HepG2 (cell line): ENCODE results near the gene PLEKHG5. TPM values are rescaled to one million over a fixed set of nuclear protein-coding genes. Genes with fewer than 3 reads are reported as not detected.

ENCODE experiments used
- ATAC-seq: fragments of 200-7000 bp; cut with Tn5 transposase; 3 replicates; pipeline ENCODE4 v1.9.1; 2020; ENCODE audit warnings: mild to moderate bottlenecking, moderate library complexity
- BruUV-seq: library from RNA; stranded (reverse); fragments of 400-500 nt; replicated peaks from 2 replicates; lab custom pipeline; 2021; lab: Mats Ljungman, UMichigan
- CTCF ChIA-PET: fragments of 300-600 bp; formaldehyde crosslinking; extraction: SDS; loops from one replicate; lab custom pipeline; 2021; ENCODE audit warnings: low total read pairs, inconsistent platforms, low intra/inter-chr PET ratio; lab: Yijun Ruan, JAX
- POLR2A ChIA-PET: fragments of 350-600 bp; sonication (Branson Sonifier 250); formaldehyde crosslinking; loops from one replicate; lab custom pipeline; 2020; ENCODE audit warnings: antibody characterized with exemption, inconsistent platforms; lab: Yijun Ruan, JAX
- DNase-seq: peaks from one replicate; pipeline ENCODE4 v3.0.0-alpha.2; 2015; ENCODE audit warnings: low spot score
- FAIRE-seq: peaks from 3 replicates; lab custom pipeline; 2011; peaks lifted over from hg19 to GRCh38; lab: Jason Lieb, UNC
- H2AFZ ChIP-seq: one replicate; pipeline ENCODE4 v1.6.1; 2011; ENCODE audit warnings: low read length, inconsistent platforms
- H3K27ac ChIP-seq: fragments of 300-600 bp; 3 replicates; pipeline ENCODE4 v1.8.0; 2011; ENCODE audit warnings: mixed run types, mild to moderate bottlenecking, mixed read lengths, low read length, inconsistent platforms; ENCODE audit not compliant: insufficient read depth; ENCODE audit errors: extremely low read length
- H3K27me3 ChIP-seq, 2 experiments: fragments of 200-600 bp in 1 of 2; 2 replicates in 1 of 2; 3 replicates in 1 of 2; pipeline versions ENCODE4 v1.6.0 to v1.8.0; 2011; ENCODE audit warnings: low read length in 2 of 2, mild to moderate bottlenecking in 2 of 2, moderate library complexity in 2 of 2, inconsistent platforms in 1 of 2; ENCODE audit not compliant: insufficient read depth in 2 of 2, control insufficient read depth in 1 of 2
- H3K36me3 ChIP-seq, 2 experiments: fragments of 200-600 bp in 1 of 2; replicated peaks in 1 of 2; 2 replicates in 1 of 2; 3 replicates in 1 of 2; pipeline versions ENCODE4 v1.5.1 to v1.8.0; 2011; ENCODE audit warnings: low read length in 2 of 2, inconsistent platforms in 1 of 2; ENCODE audit not compliant: insufficient read depth in 2 of 2, control insufficient read depth in 1 of 2
- H3K4me1 ChIP-seq: 2 replicates; pipeline ENCODE4 v1.5.1; 2012; ENCODE audit warnings: low read length, inconsistent platforms; ENCODE audit not compliant: insufficient read depth
- H3K4me2 ChIP-seq: 2 replicates; pipeline ENCODE4 v1.6.0; 2011; ENCODE audit warnings: low read depth, low read length, inconsistent platforms
- H3K4me3 ChIP-seq, 3 experiments: fragments of 200-600 bp in 1 of 3; sonication (generic), shearing (Covaris generic) in 1 of 3; replicated peaks in 1 of 3; 2 replicates each; pipeline ENCODE4 v1.5.1; 2011 to 2016; ENCODE audit warnings: low read length in 3 of 3, inconsistent platforms in 2 of 3, low read depth in 2 of 3, mild to moderate bottlenecking in 2 of 3, control low read depth in 1 of 3, mixed read lengths in 1 of 3; ENCODE audit not compliant: insufficient read depth in 1 of 3
- H3K79me2 ChIP-seq: one replicate; pipeline ENCODE4 v1.6.1; 2011; ENCODE audit warnings: low read length, inconsistent platforms; ENCODE audit not compliant: insufficient read depth
- H3K9ac ChIP-seq: 2 replicates; pipeline ENCODE4 v1.6.0; 2011; ENCODE audit warnings: mild to moderate bottlenecking, low read depth, low read length, inconsistent platforms; ENCODE audit not compliant: insufficient read depth
- H3K9me3 ChIP-seq: 2 replicates; pipeline ENCODE4 v1.5.1; 2012; ENCODE audit warnings: mild to moderate bottlenecking, low read length
- H4K20me1 ChIP-seq: 2 replicates; pipeline ENCODE4 v1.6.0; 2011; ENCODE audit warnings: inconsistent platforms, mild to moderate bottlenecking, low read length, moderate library complexity; ENCODE audit not compliant: insufficient read depth
- ARHGAP35 ChIP-seq: sonication (generic); formaldehyde crosslinking; IDR thresholded peaks from 2 replicates; pipeline ENCODE4 v1.9.0; 2022; ENCODE audit warnings: mild to moderate bottlenecking, inconsistent platforms, moderate library complexity, missing genetic modification reagents, borderline replicate concordance
- HHEX ChIP-seq: IDR thresholded peaks from 2 replicates; pipeline ENCODE4 v1.6.1; 2016; ENCODE audit warnings: control low read depth
- HNRNPK ChIP-seq: fragments of 200-400 bp; formaldehyde crosslinking; IDR thresholded peaks from 2 replicates; pipeline ENCODE4 v1.6.1; 2018; ENCODE audit warnings: low read length, low read depth, moderate library complexity, mild to moderate bottlenecking; ENCODE audit not compliant: poor library complexity, severe bottlenecking
- KDM5B ChIP-seq: sonication (generic); formaldehyde crosslinking; IDR thresholded peaks from 2 replicates; pipeline ENCODE4 v1.4.0; 2020; ENCODE audit warnings: missing genetic modification reagents, mild to moderate bottlenecking, borderline replicate concordance
- MAFG ChIP-seq: sonication (generic); formaldehyde crosslinking; IDR thresholded peaks from 2 replicates; pipeline ENCODE4 v1.5.1; 2020; ENCODE audit warnings: mild to moderate bottlenecking, missing genetic modification reagents
- MTA3 ChIP-seq: sonication (generic); formaldehyde crosslinking; IDR thresholded peaks from 2 replicates; pipeline ENCODE4 v1.4.0; 2020; ENCODE audit warnings: missing genetic modification reagents
- NBN ChIP-seq: fragments of 450-650 bp; conservative IDR thresholded peaks from 2 replicates; pipeline ENCODE4 v1.6.1; 2017
- PAWR ChIP-seq: sonication (generic); formaldehyde crosslinking; IDR thresholded peaks from 2 replicates; pipeline ENCODE4 v1.4.0; 2020; ENCODE audit warnings: missing genetic modification reagents, mild to moderate bottlenecking, borderline replicate concordance
- RBAK ChIP-seq: sonication (generic); formaldehyde crosslinking; IDR thresholded peaks from 2 replicates; pipeline ENCODE4 v1.5.1; 2020; ENCODE audit warnings: mild to moderate bottlenecking, missing genetic modification reagents
- SKI ChIP-seq: fragments of 450-650 bp; IDR thresholded peaks from one replicate; pipeline ENCODE4 v1.6.1; 2018; ENCODE audit warnings: mild to moderate bottlenecking; ENCODE audit not compliant: partially characterized antibody
- SPEN ChIP-seq: sonication (generic); formaldehyde crosslinking; IDR thresholded peaks from 2 replicates; pipeline ENCODE4 v1.5.1; 2020; ENCODE audit warnings: low read depth, mild to moderate bottlenecking, missing genetic modification reagents
- TCF7 ChIP-seq: sonication (generic); IDR thresholded peaks from 2 replicates; pipeline ENCODE4 v1.6.1; 2016; ENCODE audit warnings: antibody characterized with exemption, low read depth
- ZBTB46 ChIP-seq: sonication (generic); formaldehyde crosslinking; IDR thresholded peaks from 2 replicates; pipeline ENCODE4 v1.4.0; 2020; ENCODE audit warnings: mild to moderate bottlenecking, missing genetic modification reagents, borderline replicate concordance
- ZNF567 ChIP-seq: sonication (generic); formaldehyde crosslinking; IDR thresholded peaks from 2 replicates; pipeline ENCODE4 v1.8.1; 2023; ENCODE audit warnings: mild to moderate bottlenecking, missing genetic modification reagents, borderline replicate concordance
- ZNF766 ChIP-seq: sonication (generic); formaldehyde crosslinking; IDR thresholded peaks from 2 replicates; pipeline ENCODE4 v1.5.0; 2020; ENCODE audit warnings: missing genetic modification reagents, borderline replicate concordance
- ZSCAN22 ChIP-seq: sonication (generic); formaldehyde crosslinking; IDR thresholded peaks from 2 replicates; pipeline ENCODE4 v1.4.0; 2020; ENCODE audit warnings: mild to moderate bottlenecking, missing genetic modification reagents
- WGBS: methylation state at CpG from one replicate; pipeline ENCODE4 v1.1.6; 2017; ENCODE audit warnings: low lambda C conversion rate; 5-methylcytosine and 5-hydroxymethylcytosine counted together
- in situ Hi-C: cut with HindIII; loops from 2 replicates; pipeline ENCODE4 v1.10.0; 2017; ENCODE audit warnings: low pct_unique_long_range_greater_than_20kb; ENCODE audit not compliant: extremely low pct_ligation_motif_present
- intact Hi-C: fragments of 100-400 bp; cut with micrococcal nuclease; formaldehyde crosslinking; loops from one replicate; pipeline ENCODE4 v1.10.0; 2022; ENCODE audit not compliant: unreplicated experiment
- polyA plus RNA-seq, 8 experiments: library from polyadenylated mRNA; depleted of rRNA in 3 of 8; stranded (reverse) in 7 of 8; unstranded in 1 of 8; fragments of >200 nt; fragmentation: Illumina TruSeq in 4 of 8; extraction: Trizol in 4 of 8; gene quantifications; 2 replicates each; pipeline versions ENCODE4 v1.2.1 to v1.2.3, GENCODE V29; 2011 to 2016; ENCODE audit warnings: low read depth in 4 of 8, missing spikeins in 1 of 8, mixed read lengths in 1 of 8; ENCODE audit not compliant: insufficient read depth in 1 of 8
- total RNA-seq, 5 experiments: library from RNA; depleted of rRNA; stranded (reverse); fragments of >200 nt; fragmentation: Illumina TruSeq; extraction: Trizol; gene quantifications; 2 replicates each; pipeline ENCODE4 v1.2.3, GENCODE V29; 2016; ENCODE audit warnings: low read depth in 1 of 5
- TF ChIP-seq, protein P1 (sequence below), 2 experiments: IDR thresholded peaks; 2 replicates each; pipeline ENCODE4 v1.6.1; 2011 to 2012; ENCODE audit warnings: low read length in 2 of 2, borderline replicate concordance in 1 of 2, low read depth in 1 of 2, mild to moderate bottlenecking in 1 of 2, moderate library complexity in 1 of 2
- TF ChIP-seq, protein P2 (sequence below): IDR thresholded peaks from 2 replicates; pipeline ENCODE4 v1.6.1; 2016; ENCODE audit warnings: missing genetic modification reagents, missing compliant biosample characterization

The PLEKHG5 gene
- total and polyA plus RNA-seq, 2 of the 13 experiments (the other 11 are each of a cell fraction or from before 2014, with no cell fraction given): 1.9 to 3.5 TPM

DNA sequence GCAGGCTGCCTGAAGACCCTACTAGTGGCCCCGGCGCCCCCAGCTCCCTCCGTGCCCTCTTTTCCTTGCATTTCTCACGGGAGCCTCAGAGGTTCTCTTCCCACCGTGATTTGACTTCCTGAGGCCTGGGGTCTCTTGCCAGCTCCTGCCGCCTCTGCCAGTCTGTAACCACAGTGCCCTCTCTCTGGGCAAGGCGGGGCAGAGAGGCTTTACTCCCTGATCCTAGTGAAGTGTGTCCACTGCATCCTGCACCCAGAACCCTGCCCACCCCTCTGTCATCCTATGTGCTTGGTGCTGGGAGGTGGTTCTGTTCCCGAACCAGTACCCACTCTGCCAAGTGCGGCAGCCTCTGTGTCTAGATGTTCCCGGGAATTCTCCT, 64.5 kb downstream of the PLEKHG5 start (continued):
- TF ChIP-seq, protein P1, sequence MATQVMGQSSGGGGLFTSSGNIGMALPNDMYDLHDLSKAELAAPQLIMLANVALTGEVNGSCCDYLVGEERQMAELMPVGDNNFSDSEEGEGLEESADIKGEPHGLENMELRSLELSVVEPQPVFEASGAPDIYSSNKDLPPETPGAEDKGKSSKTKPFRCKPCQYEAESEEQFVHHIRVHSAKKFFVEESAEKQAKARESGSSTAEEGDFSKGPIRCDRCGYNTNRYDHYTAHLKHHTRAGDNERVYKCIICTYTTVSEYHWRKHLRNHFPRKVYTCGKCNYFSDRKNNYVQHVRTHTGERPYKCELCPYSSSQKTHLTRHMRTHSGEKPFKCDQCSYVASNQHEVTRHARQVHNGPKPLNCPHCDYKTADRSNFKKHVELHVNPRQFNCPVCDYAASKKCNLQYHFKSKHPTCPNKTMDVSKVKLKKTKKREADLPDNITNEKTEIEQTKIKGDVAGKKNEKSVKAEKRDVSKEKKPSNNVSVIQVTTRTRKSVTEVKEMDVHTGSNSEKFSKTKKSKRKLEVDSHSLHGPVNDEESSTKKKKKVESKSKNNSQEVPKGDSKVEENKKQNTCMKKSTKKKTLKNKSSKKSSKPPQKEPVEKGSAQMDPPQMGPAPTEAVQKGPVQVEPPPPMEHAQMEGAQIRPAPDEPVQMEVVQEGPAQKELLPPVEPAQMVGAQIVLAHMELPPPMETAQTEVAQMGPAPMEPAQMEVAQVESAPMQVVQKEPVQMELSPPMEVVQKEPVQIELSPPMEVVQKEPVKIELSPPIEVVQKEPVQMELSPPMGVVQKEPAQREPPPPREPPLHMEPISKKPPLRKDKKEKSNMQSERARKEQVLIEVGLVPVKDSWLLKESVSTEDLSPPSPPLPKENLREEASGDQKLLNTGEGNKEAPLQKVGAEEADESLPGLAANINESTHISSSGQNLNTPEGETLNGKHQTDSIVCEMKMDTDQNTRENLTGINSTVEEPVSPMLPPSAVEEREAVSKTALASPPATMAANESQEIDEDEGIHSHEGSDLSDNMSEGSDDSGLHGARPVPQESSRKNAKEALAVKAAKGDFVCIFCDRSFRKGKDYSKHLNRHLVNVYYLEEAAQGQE (IDR thresholded peaks at IDR 0.05; ENCODE audit: borderline replicate concordance in 1 of 2, low read depth in 1 of 2, low read length in 2 of 2): no peak
- TF ChIP-seq ARHGAP35 (CRISPR knock-in tag) (no peak), HNRNPK (no peak), PAWR (CRISPR knock-in tag) (no peak)
- TF ChIP-seq, all 625 proteins: peak for 0

DNA sequence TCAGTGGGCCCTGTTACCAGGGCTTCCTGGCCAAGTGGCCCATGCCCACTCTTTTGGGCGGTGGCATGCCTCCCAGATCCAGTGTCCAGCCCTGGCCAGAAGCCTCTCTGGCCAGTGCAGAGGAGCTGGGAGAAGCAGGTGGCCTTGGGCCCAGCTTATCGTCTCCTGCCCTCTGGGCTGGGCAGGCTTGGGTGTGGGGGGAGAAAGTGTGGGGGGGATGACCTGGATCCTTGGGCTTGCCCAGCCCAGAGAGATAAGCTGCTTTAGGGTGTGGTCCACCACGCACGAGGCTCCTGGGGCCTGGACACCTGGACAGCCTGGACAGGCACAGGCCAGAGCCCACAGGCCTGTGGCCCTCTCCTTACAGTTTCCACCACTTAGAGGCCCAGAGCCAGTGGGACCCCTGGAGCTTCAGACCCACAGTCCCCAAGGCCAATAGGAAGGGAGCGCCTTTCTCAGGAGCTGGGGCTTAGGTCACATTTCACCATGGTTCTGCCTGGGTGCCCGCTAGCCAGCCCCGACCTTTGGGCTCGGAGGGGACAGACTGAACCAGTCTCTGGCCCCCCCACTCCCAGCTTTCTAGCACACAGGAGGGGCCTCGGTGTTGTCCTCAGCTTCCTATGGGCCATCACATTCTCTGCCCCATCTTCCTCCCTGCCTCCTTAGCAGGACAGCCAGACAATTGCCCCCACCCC, 65.0 kb downstream of the PLEKHG5 start:
- no peak for FAIRE-seq
- TF ChIP-seq MTA3 (no peak), NBN (no peak), HHEX (no peak), RBAK (no peak), SKI (no peak), MAFG (CRISPR knock-in tag) (no peak), ZSCAN22 (CRISPR knock-in tag) (no peak), TCF7 (no peak), ZNF567 (CRISPR knock-in tag) (no peak), SPEN (no peak), ZNF766 (CRISPR knock-in tag) (no peak), ZBTB46 (no peak), KDM5B (CRISPR knock-in tag) (no peak)
- TF ChIP-seq, protein P2, sequence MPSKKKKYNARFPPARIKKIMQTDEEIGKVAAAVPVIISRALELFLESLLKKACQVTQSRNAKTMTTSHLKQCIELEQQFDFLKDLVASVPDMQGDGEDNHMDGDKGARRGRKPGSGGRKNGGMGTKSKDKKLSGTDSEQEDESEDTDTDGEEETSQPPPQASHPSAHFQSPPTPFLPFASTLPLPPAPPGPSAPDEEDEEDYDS (CRISPR knock-in tag): no peak

More for the DNA sequence above, 65.0 kb downstream of the PLEKHG5 start:
- intact Hi-C loops: no loop called here
- ATAC-seq (no peak), DNase-seq (no peak)
- Histone ChIP-seq H4K20me1 (no peaks in the 10 kb centered on the region; the same call in 1 of the 2 replicates), H3K9me3 (no peaks in the 10 kb centered on the region), H3K36me3 (no peaks in the 10 kb centered on the region), H3K9ac (no peak overlapping the region), H3K4me1 (peaks cover 34% of the 10 kb centered on the region), H3K27ac (no peak overlapping the region), H2AFZ (no peak overlapping the region), H3K79me2 (no peaks in the 10 kb centered on the region), H3K27me3 (peaks cover 37 to 77% of the 10 kb centered on the region in 2 experiments), H3K4me3 (no peak overlapping the region), H3K4me2 (no peak overlapping the region)
- BruUV-seq: no TSS peak
- in situ Hi-C loops: no loop called here
- ChIA-PET CTCF (no interaction called here), POLR2A (no interaction called here)
- 17% methylated on average over 7 of the region's 9 CpGs for WGBS
